NCI-H69 (cell line): ENCODE measurements around the gene ISY1.
"Not testable (repeated sequence)": the region's sequence is repeated elsewhere in the genome, so short reads cannot be mapped to it uniquely, and the experiment has no call there.

Source experiments
- DNase-seq: peaks from one replicate; lab custom pipeline; 2025; lab: John Stamatoyannopoulos, UW

ISY1 gene

GRCh38 chr3:129160891-129161859 is at the start of gene ISY1:
Gene ISY1, minus strand, starts transcription at chr3:129161063. Its CDS starts 88 bp downstream, at chr3:129160975.
- DNase-seq = peak; percentile 94

DNA sequence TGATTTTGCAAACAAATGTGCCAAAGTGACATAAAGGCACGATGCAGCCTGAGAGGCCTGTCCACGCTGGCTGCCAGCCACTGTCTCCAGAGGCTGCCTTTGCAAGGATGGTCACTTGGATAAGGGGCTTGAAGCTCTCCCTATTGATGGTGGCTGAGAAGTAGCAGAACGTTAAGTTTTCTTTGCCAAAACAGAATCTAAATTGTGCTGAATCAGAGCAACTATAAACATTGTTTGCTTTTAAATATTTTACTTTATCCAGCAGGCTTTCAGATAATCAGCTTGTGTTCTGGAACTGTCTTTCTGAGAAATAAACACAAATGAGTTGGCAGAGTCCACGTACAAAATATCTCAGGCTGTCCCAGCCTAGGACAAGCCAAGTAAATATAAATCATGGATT is 46.6 kb upstream of the ISY1 start:
- no peak for DNase-seq

DNA sequence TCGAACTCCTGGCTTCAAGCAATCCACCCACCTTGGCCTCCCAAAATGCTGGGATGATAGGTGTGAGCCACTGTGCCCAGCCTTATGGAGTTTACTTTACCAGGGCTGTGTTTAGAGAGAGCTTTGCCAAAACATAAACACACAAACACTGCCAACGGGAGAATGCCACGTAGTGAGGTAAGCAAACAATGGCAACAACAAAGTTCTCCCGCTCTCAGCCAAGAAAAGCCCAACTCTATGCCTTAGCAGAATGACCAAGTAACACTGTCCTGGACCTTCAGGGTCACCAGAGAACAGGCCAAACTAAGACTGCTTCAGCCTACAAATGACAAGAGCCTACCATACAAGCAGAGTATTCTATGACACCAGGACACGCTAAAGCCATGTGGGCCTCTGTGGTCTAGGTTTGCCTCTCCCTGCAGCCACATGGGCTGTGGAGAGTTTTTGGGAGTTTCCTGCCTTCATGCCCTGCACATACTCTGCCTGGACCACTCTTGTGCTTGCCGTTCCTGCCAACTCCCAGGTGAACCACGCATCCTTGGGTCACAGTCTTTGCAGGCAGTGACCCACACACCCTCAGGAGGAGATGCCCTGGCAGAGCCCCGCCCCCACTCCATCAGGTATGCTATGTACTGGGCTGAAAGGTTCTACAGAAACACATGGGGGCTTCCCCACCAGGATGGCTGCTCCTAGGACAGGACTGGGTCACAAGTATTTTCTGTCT is 44.4 kb upstream of the ISY1 start:
- DNase-seq = no peak

- no peak for DNase-seq
Observed at GRCh38 chr3:129204473-129204872, 43.6 kb upstream of the ISY1 start.

- DNase-seq = no peak
Observed at GRCh38 chr3:129199366-129199765, 38.5 kb upstream of the ISY1 start.

DNA sequence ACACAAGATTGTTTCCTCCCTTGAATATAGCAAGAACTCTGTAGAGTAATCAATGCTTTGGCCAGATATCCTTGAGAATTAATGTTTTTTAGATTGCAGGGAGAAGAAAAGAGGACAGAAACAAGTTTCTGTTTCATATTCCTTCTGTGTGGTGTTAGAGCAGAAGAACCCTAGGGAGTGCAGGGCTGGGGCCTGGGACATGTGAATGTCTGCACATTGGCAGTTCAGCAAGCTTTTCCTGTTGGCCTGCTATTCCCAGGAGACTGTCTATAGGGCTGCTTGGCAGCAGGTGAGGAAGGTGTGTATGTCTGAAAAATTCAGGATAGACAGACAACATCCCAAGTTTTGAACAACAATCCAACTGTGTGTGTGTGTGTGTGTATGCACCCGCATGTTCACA is 36.5 kb upstream of the ISY1 start:
- peak; percentile 21 for DNase-seq

- DNase-seq = no peak
Observed at GRCh38 chr3:129196601-129197000, 35.7 kb upstream of the ISY1 start.

GRCh38 chr3:129195731-129196256 is 34.9 kb upstream of the ISY1 start:
- no peak for DNase-seq

DNA sequence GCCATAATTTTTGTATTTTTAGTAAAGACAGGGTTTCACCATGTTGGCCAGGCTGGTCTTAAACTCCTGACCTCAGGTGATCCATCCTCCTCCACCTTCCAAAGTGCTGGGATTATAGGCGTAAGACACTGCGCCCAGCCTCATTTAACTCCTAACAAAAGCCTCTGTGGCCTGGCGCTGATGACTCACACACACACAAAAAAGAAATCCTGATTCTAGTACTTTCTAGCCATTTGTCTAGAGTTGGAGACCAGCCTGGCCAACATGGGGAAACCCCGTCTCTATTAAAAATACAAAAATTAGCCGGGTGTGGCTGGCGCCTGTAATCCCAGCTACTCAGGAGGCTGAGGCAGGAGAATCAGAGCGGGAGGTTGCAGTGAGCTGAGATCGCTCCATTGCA is 28.9 kb upstream of the ISY1 start:
- not testable (repeated sequence) for DNase-seq

DNA sequence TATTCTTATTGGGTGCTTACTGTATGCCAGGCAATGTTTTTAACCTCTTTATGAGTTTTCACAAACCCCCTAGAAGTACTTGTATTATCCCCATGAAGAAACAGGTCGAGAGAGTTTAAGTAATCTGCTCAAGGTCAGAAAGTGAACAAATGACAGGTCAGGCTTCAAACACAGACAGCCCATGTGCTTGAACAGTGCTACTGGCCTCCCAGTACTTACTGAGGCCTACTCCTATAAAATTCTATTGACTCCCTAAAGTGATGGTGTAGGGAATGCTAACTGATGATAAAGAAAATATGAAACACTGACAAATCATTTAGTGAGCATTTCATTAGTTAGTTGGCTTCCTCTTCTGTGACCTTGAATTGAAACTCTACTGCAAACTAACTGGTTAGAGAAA is 27.0 kb upstream of the ISY1 start:
- DNase-seq = no peak

DNA sequence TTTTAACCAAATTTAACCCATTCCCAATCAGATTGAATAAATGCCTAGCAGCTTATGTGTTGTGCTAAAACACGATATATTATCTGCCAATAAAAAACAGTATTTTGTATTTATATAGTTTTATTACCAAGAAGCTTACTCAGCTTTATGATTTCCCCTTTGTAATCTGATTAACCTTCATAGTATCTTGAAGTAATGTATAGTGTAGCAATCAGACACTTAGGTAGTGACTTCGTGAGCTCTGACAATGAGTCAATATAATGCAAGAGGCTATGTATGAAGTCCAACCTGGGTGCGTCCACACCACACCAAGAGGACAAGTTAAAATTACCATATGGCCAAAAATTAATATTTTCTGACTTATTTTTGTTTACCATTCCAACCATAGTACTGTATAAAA is 24.9 kb upstream of the ISY1 start:
- no peak for DNase-seq

DNA sequence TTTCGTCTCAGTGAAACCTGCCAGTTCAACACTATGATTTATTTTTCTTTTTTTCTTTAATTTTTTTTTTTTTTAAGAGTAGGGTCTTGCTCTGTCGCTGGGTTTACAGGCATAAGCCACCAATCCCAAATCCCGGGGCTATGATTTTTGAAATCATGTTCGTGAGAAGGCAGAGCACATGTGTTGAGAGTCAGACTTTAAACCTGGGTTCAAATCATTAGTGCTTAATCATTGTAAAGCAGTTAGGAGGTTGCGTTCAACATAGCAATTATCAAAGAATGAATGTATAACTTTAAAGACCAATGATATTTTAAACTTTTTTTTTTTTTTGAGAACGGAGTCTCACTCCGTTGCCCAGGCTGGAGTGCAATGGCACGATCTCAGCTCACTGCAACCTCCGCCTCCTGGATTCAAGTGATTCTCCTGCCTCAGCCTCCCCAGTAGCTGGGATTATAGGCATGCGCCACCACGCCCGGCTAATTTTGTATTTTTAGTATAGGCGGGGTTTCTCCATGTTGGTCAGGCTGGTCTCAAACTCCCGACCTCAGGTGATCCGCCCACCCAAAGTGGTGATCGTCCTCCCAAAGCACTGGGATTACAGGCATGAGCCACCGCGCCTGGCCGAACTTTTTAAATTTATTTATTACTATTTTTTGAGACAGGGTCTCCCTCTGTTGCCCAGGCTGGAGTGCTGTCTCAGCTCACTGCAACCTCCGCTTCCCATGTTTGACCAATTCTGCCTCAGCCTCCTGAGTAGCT is 24.1 kb upstream of the ISY1 start:
- DNase-seq = not testable (repeated sequence)

GRCh38 chr3:129184396-129184657 is 23.5 kb upstream of the ISY1 start:
- peak; percentile 36 for DNase-seq

GRCh38 chr3:129183569-129184395 is 22.9 kb upstream of the ISY1 start, which contains the start of gene CNBP:
Gene CNBP, minus strand, starts transcription at chr3:129183896. Its CDS starts 12,139 bp downstream, at chr3:129171757.
- peak; percentile 94 for DNase-seq

DNA sequence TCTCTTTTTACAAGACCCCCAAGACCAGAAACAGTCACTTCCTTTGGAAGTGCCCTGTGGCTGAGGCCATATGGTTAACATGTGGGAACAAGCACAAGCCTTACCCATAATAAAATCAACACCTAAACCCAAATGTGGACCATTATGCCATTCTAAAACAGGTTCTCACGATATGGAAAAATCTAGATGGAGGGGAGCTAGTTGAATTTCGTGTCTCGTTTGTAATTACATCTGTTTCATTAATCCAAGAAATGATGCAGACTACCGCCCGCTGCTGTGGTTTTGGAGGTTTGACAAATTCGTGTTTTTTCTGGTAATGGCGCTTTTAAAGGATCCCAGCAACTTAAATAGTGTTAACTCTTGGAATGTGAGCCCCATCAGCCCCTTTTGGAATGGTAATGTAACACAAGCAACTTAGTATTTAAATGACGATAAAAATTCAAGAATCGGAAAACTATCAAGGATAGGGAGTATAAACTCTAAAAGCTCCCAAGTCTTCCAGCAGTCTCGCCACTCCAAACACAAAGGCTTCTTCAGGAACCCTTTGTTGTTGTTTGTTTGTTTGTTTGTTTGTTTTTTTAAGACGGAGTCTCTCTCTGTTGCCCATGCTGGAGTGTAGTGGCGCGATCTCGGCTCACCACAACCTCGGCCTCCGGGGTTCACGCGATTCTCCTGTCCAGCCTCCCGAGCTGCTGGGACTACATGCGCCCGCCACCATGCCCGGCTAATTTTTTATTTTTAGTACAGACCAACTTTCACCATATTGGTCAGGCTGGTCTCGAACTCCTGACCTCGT is 21.7 kb upstream of the ISY1 start:
- DNase-seq = peak; percentile 33

DNA sequence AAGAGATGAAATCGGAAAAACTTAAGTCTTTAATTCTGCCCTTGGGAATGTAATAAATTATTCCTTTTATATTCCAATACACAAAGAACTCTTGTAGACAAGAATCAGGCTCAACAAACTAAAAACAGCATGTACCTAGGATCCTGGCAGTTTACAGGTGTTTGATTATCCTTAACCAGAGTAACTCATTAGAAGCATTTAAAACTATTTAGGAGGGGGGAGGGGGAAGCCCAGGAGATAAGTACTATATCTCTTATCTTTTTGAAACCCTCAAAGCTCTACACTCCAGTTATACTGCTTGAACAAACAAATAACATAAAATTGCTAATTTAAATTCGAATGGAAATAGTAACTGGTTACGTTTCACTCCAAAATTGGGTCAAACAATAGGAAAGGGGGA is 21.0 kb upstream of the ISY1 start:
- no peak for DNase-seq

DNA sequence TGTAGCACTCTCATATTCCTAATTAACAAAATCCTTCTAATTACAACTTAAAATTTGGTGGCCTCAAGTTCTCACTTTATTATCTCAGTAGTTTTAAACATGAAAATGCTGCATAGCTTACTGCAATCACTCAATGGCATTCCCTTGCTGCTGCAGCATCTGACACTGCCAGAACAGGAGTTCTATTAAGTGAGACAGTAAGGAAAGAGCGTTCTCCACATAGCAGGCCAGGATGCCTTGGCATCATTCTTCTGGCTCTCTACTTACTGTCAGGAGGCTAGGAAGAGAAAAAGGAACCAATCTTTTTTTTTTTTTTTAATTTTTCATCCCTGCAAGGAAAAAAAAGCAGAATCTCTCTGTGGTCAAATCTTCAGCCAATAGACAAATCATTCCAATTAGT is 19.6 kb upstream of the ISY1 start:
- no peak for DNase-seq

DNA sequence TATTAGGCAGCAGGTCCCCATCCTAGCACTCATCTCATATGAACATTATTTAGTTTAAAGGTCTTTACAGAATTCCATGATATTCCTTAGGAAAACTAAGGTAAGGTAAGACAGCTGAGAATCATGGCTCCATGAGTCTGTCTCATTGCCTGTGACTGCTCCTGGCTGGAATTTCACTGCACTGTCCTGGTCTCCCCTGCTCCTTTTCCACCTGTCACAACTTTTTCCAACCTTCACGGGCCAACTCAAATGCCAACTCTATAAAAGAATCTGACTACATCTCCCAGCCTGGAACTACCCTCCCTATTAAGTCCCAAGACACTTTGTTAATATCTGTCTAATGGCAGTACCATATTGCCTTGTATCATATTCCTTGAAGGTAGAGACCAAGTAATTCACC is 15.2 kb upstream of the ISY1 start:
- DNase-seq = no peak

DNA sequence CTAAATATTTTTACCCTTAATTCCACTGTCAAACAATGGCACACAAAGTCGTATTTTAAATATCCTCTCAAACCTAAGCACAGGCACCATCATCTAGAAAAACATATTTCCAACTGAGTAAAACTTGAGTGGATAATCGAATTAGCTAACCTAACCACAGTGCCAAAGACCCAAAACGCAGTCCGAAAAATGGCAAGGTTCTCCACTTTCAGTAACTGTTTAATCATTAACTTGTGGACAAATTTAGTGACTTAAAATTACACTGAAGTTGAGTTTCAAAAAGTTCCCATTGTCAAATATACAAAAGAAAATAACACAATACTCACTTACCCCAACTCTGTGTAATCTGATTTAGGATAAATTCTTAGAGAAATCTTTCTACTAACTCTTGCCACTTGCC is 12.9 kb upstream of the ISY1 start:
- DNase-seq = no peak

GRCh38 chr3:129173206-129173605 is 12.3 kb upstream of the ISY1 start:
- DNase-seq = no peak
